ENCODE results near the gene SRRM2. TPM values are rescaled to one million over a fixed set of nuclear protein-coding genes. Genes with fewer than 3 reads are reported as not detected.

SRRM2 gene
- total RNA-seq, 1 donor from 2014 or later = 963 TPM

- Mint-ChIP-seq H3K4me1 (no peaks in the 10 kb centered on the region), H3K27me3 (no peaks in the 10 kb centered on the region), H3K36me3 (ENCODE audit: low read depth) (peaks cover 46% of the 10 kb centered on the region)
Observed at GRCh38 chr16:2705351-2705750, 47.1 kb upstream of the SRRM2 start.

GRCh38 chr16:2706085-2706484 is 46.4 kb upstream of the SRRM2 start:
- DNase-seq (no peak), ATAC-seq (ENCODE audit: low read depth) (no peak)
- no peak for TF ChIP-seq CTCF (IDR thresholded peaks at IDR 0.05)
- CTCF ChIA-PET = no interaction called here
- no peak overlapping the region for H3K4me3 Mint-ChIP-seq
- H3K4me1 Mint-ChIP-seq = no peaks in the 10 kb centered on the region
- peaks cover 38% of the 10 kb centered on the region for H3K36me3 Mint-ChIP-seq (ENCODE audit: low read depth)
- intact Hi-C loops (cut with micrococcal nuclease) = no loop called here
- no peaks in the 10 kb centered on the region for H3K27me3 Mint-ChIP-seq
- no peaks in the 10 kb centered on the region for H3K9me3 Mint-ChIP-seq
- H3K27ac Mint-ChIP-seq = no peak overlapping the region
- POLR2A ChIA-PET = no interaction called here

More at GRCh38 chr16:2705351-2705750, 47.1 kb upstream of the SRRM2 start:
- Mint-ChIP-seq H3K9me3 (no peaks in the 10 kb centered on the region), H3K4me3 (no peak overlapping the region), H3K27ac (no peak overlapping the region)
- TF ChIP-seq CTCF (IDR thresholded peaks at IDR 0.05) = no peak
- intact Hi-C loops (cut with micrococcal nuclease) = no loop called here
- ChIA-PET CTCF (no interaction called here), POLR2A (no interaction called here)
- ATAC-seq (ENCODE audit: low read depth) (no peak), DNase-seq (no peak)

- Mint-ChIP-seq H3K27me3 (no peaks in the 10 kb centered on the region), H3K4me3 (no peak overlapping the region), H3K9me3 (no peaks in the 10 kb centered on the region), H3K27ac (no peak overlapping the region), H3K36me3 (ENCODE audit: low read depth) (peaks cover 35% of the 10 kb centered on the region), H3K4me1 (no peaks in the 10 kb centered on the region)
- intact Hi-C loops (cut with micrococcal nuclease) = no loop called here
- TF ChIP-seq CTCF (IDR thresholded peaks at IDR 0.05) = no peak
- DNase-seq (no peak), ATAC-seq (ENCODE audit: low read depth) (no peak)
- ChIA-PET CTCF (no interaction called here), POLR2A (no interaction called here)
Observed at GRCh38 chr16:2706611-2707311, 45.7 kb upstream of the SRRM2 start.

- ATAC-seq (ENCODE audit: low read depth) (no peak), DNase-seq (no peak)
- CTCF ChIA-PET = no interaction called here
- Mint-ChIP-seq H3K9me3 (no peaks in the 10 kb centered on the region), H3K4me3 (no peak overlapping the region), H3K27me3 (no peaks in the 10 kb centered on the region), H3K4me1 (no peaks in the 10 kb centered on the region), H3K27ac (no peak overlapping the region), H3K36me3 (ENCODE audit: low read depth) (peaks cover 27% of the 10 kb centered on the region)
- POLR2A ChIA-PET = no interaction called here
- intact Hi-C loops (cut with micrococcal nuclease) = no loop called here
- TF ChIP-seq CTCF (IDR thresholded peaks at IDR 0.05) = no peak
Observed at GRCh38 chr16:2707368-2708289, 44.8 kb upstream of the SRRM2 start.

- no peak for TF ChIP-seq CTCF (IDR thresholded peaks at IDR 0.05)
- no peaks in the 10 kb centered on the region for H3K9me3 Mint-ChIP-seq
- POLR2A ChIA-PET = no interaction called here
- no peaks in the 10 kb centered on the region for H3K4me1 Mint-ChIP-seq
- H3K27me3 Mint-ChIP-seq = no peaks in the 10 kb centered on the region
- no peak for ATAC-seq (ENCODE audit: low read depth)
- H3K4me3 Mint-ChIP-seq = no peak overlapping the region
- peaks cover 27% of the 10 kb centered on the region for H3K36me3 Mint-ChIP-seq (ENCODE audit: low read depth)
- DNase-seq = no peak
- intact Hi-C loops (cut with micrococcal nuclease) = no loop called here
- CTCF ChIA-PET = no interaction called here
- H3K27ac Mint-ChIP-seq = no peak overlapping the region
Observed at GRCh38 chr16:2708290-2708639, 44.2 kb upstream of the SRRM2 start.
